Choroid plexus epithelial cell (primary cell): ENCODE data around the gene AGPAT1.
A peak's percentile ranks its signal among the peaks of the same experiment; 100 is the strongest.

ENCODE experiments used
- DNase-seq: peaks from one replicate; pipeline ENCODE4 v3.0.0-alpha.2; 2010; ENCODE audit warnings: low read depth
- H3K4me3 ChIP-seq: 2 replicates; pipeline ENCODE4 v1.5.1; 2011; ENCODE audit warnings: low read depth, mild to moderate bottlenecking, control low read depth, low read length, moderate library complexity
- CTCF ChIP-seq: conservative IDR thresholded peaks from 2 replicates; pipeline ENCODE4 v1.5.1; 2011; ENCODE audit warnings: low read depth, mild to moderate bottlenecking, control low read depth, inconsistent platforms, low read length, moderate library complexity

AGPAT1 gene

GRCh38 chr6:32182555-32182981, 6.7 kb upstream of the AGPAT1 start:
- no peak overlapping the region for H3K4me3 ChIP-seq
- TF ChIP-seq CTCF, result no peak
- DNase-seq, result no peak

GRCh38 chr6:32181915-32182529, 6.1 kb upstream of the AGPAT1 start:
- no peak for DNase-seq

GRCh38 chr6:32181148-32181702, 5.3 kb upstream of the AGPAT1 start:
- DNase-seq, result no peak
- TF ChIP-seq CTCF, result no peak
- H3K4me3 ChIP-seq, result no peak overlapping the region

More at GRCh38 chr6:32181915-32182529, 6.1 kb upstream of the AGPAT1 start:
- H3K4me3 ChIP-seq, result no peak overlapping the region
- no peak for TF ChIP-seq CTCF

- DNase-seq, result no peak
- H3K4me3 ChIP-seq, result no peak overlapping the region
- no peak for TF ChIP-seq CTCF
Measured at GRCh38 chr6:32179766-32180405, 4.0 kb upstream of the AGPAT1 start.

GRCh38 chr6:32178547-32179440, 2.9 kb upstream of the AGPAT1 start:
- peak; percentile 26 for DNase-seq
- no peak for TF ChIP-seq CTCF
- peak overlapping the region; percentile 77 for H3K4me3 ChIP-seq

GRCh38 chr6:32177788-32178546, 2.1 kb upstream of the AGPAT1 start, which contains the start of gene RNF5:
RNF5 (plus strand) TSS chr6:32178405; CDS start chr6:32178512, 107 bp downstream.
- DNase-seq, result peak; percentile 100
- H3K4me3 ChIP-seq, result peak within 1 kb of the TSS; percentile 97
- no peak for TF ChIP-seq CTCF
